Lung (tissue), 12 donors: Measurements from ENCODE around the gene ZIC2. TPM values are rescaled to one million over a fixed set of nuclear protein-coding genes. Genes with fewer than 3 reads are reported as not detected.

Experiments
- ATAC-seq: fragments of 200-7000 bp; cut with Tn5 transposase; one replicate; pipeline ENCODE4 v1.9.1; 2020; ENCODE audit warnings: moderate number of reproducible peaks; ENCODE audit not compliant: insufficient read depth, low FRiP score
- DNase-seq, 3 donors: peaks; one replicate each; pipeline ENCODE4 v3.0.0-alpha.2; 2013 to 2017
- H3K27ac ChIP-seq, 2 donors: one replicate each; pipeline ENCODE4 v1.5.1; 2013; ENCODE audit warnings: mild to moderate bottlenecking in 2 of 2, moderate library complexity in 2 of 2, control low read depth in 1 of 2, inconsistent platforms in 1 of 2, low read depth in 1 of 2, low read length in 1 of 2
- H3K27me3 ChIP-seq, 3 donors: one replicate each; pipeline ENCODE4 v1.5.1; 2013; ENCODE audit warnings: low read length in 2 of 3; ENCODE audit not compliant: control insufficient read depth in 3 of 3, insufficient read depth in 3 of 3
- H3K36me3 ChIP-seq, 4 donors: one replicate each; pipeline ENCODE4 v1.5.1; 2013; ENCODE audit warnings: low read length in 4 of 4, mild to moderate bottlenecking in 1 of 4, moderate library complexity in 1 of 4; ENCODE audit not compliant: control insufficient read depth in 4 of 4, insufficient read depth in 4 of 4
- H3K4me1 ChIP-seq, 5 donors: one replicate each; pipeline ENCODE4 v1.5.1; 2013; ENCODE audit warnings: low read length in 5 of 5, mild to moderate bottlenecking in 2 of 5, moderate library complexity in 1 of 5; ENCODE audit not compliant: control insufficient read depth in 5 of 5, insufficient read depth in 5 of 5
- H3K4me3 ChIP-seq: one replicate; pipeline ENCODE4 v1.5.1; 2013; ENCODE audit warnings: mild to moderate bottlenecking, control low read depth, moderate library complexity
- H3K9ac ChIP-seq, 2 donors: one replicate each; pipeline ENCODE4 v1.5.1; 2013; ENCODE audit warnings: low read length in 2 of 2, control low read depth in 1 of 2; ENCODE audit not compliant: insufficient read depth in 1 of 2
- H3K9me3 ChIP-seq, 4 donors: one replicate each; pipeline ENCODE4 v1.5.1; 2013; ENCODE audit warnings: low read length in 3 of 4, mild to moderate bottlenecking in 1 of 4, moderate library complexity in 1 of 4; ENCODE audit not compliant: control insufficient read depth in 4 of 4, insufficient read depth in 3 of 4
- CTCF ChIP-seq: IDR thresholded peaks from 2 replicates; pipeline ENCODE4 v1.5.1; 2012; ENCODE audit warnings: mild to moderate bottlenecking; ENCODE audit errors: control extremely low read depth, extremely low read depth
- WGBS, 2 donors: extraction: QIAGEN DNeasy Blood & Tissue Kit; methylation state at CpG; one replicate each; pipeline ENCODE4 v1.1.7; 2013; 5-methylcytosine and 5-hydroxymethylcytosine counted together
- polyA plus RNA-seq, 2 donors: library from polyadenylated mRNA; stranded (reverse); fragments of 200-250 nt; gene quantifications; one replicate each; pipeline ENCODE4 v1.2.1, GENCODE V29; 2013
- total RNA-seq, 2 donors: library from RNA; depleted of rRNA in 1 of 2; stranded (reverse); fragments of >200 nt in 1 of 2; gene quantifications; one replicate each; pipeline ENCODE4 v1.2.1, GENCODE V29; 2014 to 2021
- donor health status: control.
- donor health status: control.
- donor health status: Bipolar disorder and iron deficiency.
- donor health status: healthy.
- donor health status: DM: yes; HTN: yes; CAD: no.

The ZIC2 gene
- total and polyA plus RNA-seq, 4 donors: 0.06 TPM; not detected in 3

GRCh38 chr13:99959127-99959539, 22.5 kb upstream of the ZIC2 start:
- no peak for TF ChIP-seq CTCF
- Histone ChIP-seq H3K27me3 (peaks cover 6 to 95% (median 82%) of the 10 kb centered on the region in 3 donors), H3K27ac (no peak overlapping the region), H3K4me1 (peaks cover 0 to 46% (median 17%) of the 10 kb centered on the region in 5 donors), H3K9me3 (peaks cover 0 to 6% (median 0%) of the 10 kb centered on the region in 4 donors), H3K36me3 (no peaks in the 10 kb centered on the region), H3K9ac (no peak overlapping the region), H3K4me3 (no peak overlapping the region)
- WGBS, 2 donors: 23 to 35% methylated on average over 10 of the region's 10 CpGs
- ATAC-seq: no peak
- DNase-seq: no peak

- Histone ChIP-seq H3K27me3 (peaks cover 6 to 95% (median 83%) of the 10 kb centered on the region in 3 donors), H3K4me1 (peaks cover 0 to 46% (median 17%) of the 10 kb centered on the region in 5 donors), H3K36me3 (no peaks in the 10 kb centered on the region), H3K9me3 (peaks cover 0 to 6% (median 0%) of the 10 kb centered on the region in 4 donors), H3K27ac (no peak overlapping the region), H3K9ac (no peak overlapping the region), H3K4me3 (no peak overlapping the region)
- TF ChIP-seq CTCF: no peak
- 4 to 9% methylated on average over 45 to 49 of the region's 49 CpGs for WGBS, 2 donors
- DNase-seq (peak in 2 of 3 donors; percentile 36 to 62), ATAC-seq (no peak)
Measured at GRCh38 chr13:99959540-99960230, 21.9 kb upstream of the ZIC2 start.

GRCh38 chr13:99960663-99961311, 20.8 kb upstream of the ZIC2 start:
- Histone ChIP-seq H3K4me3 (no peak overlapping the region), H3K36me3 (no peaks in the 10 kb centered on the region), H3K27me3 (peaks cover 6 to 93% (median 87%) of the 10 kb centered on the region in 3 donors), H3K4me1 (peaks cover 0 to 40% (median 17%) of the 10 kb centered on the region in 5 donors), H3K9ac (no peak overlapping the region), H3K9me3 (peaks cover 0 to 6% (median 0%) of the 10 kb centered on the region in 4 donors), H3K27ac (no peak overlapping the region)
- ATAC-seq: no peak
- TF ChIP-seq CTCF: no peak
- peak in 1 of 3 donors; percentile 11 for DNase-seq
- 13 to 15% methylated on average over 13 of the region's 13 CpGs for WGBS, 2 donors
